GM04503 (cell line): ENCODE measurements around the gene DRAM1.
A peak's percentile ranks its signal among the peaks of the same experiment; 100 is the strongest.
"Not testable (repeated sequence)": the region's sequence is repeated elsewhere in the genome, so short reads cannot be mapped to it uniquely, and the experiment has no call there.

ENCODE experiments used
- DNase-seq: peaks from one replicate; pipeline ENCODE4 v3.0.0-alpha.2; 2012; ENCODE audit warnings: low read depth

The DRAM1 gene

GRCh38 chr12:101859664-101860607, 17.4 kb upstream of the DRAM1 start:
- DNase-seq = no peak

DNA sequence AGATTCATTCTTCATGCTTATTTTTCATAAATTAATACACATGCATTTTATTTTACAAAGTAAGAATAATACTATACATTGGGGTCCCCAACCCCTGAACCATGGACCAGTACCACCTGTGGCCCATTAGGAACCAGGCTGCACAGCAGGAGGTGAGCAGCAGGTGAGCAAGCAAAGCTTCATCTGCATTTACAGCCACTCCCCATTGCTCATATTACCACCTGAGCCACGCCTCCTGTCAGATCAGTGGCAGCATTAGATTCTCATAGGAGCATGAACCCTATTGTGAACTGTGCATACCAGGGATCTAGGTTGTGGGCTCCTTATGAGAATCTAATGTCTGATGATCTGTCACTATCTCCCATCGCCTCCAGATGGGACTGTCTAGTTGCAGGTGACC, 15.7 kb upstream of the DRAM1 start:
- not testable (repeated sequence) for DNase-seq

DNA sequence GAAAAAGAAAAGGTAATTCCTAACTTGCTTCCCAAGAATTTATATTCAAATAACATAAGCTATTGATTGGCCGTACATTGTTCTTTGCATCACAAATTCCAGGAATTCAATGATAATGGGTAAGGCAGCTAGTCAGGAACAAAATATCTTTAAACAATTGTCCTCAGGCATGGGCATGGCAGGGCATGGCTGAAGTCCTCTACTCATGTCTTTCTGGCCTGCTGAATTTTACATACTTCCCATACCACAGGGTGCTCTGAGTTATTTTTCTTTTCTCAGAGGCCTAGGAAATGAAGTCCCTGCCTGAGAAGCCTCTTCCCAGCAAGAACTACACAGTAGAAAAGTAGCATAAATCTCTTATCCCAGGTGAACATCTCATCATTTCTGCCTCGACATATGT, 15.1 kb upstream of the DRAM1 start:
- no peak for DNase-seq

DNA sequence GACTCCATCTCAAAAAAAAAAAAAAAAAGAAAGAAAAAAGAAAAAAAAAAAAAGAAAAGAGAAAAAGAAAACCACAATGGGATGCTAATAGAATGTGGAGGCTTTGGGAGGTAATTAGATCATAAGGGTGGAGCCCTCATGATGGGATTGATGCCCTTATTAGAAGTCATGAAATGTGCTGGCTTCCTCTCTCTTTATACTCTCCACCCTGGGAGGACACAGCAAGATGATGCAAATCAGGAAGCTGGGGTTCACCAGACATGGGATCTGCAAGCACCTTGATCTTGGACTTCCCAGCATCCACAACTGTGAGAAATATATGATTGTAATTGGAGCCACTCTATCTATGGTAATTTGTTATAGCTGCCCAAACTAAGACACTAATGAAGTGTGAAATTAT, 13.4 kb upstream of the DRAM1 start:
- DNase-seq = no peak

DNA sequence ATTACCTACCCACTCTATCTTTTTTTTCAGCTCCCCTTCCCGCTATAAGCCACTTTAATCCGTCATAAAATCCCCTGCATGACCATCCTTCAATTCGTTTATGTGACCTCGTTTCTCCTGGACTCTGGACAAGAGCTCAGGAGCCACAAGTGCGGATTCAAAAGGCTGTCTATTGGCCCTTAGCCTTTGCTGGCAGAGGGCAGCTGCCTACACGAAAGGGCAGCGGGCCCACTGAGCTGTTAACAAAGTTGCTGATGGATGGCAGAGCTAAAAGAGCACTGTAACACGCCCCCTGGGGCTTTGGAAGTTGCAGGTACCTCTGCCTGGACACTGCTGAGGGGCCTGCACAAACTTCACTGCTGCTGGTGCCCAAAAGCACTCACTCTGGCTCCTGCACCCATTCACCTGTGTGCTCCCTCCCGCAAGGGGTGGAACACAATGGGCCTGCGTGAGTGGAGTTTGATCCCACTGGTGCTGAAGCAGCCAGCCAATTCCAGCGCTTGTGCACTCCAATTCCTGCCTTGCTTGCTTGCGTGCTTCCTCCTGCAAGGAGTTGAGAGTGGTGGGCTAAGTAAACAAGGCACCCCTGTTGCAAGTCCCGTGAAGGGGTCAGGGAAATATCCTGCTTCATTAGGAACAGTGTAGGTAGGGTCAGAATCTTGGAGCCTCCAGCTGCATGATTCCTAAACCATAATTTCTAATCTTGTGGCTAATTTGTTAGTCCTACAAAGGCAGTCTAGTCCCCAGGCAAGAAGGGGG, 10.6 kb upstream of the DRAM1 start:
- DNase-seq = no peak

- DNase-seq = not testable (repeated sequence)
These were observed 9.8 kb upstream of the DRAM1 start for GRCh38 chr12:101867619-101868018.

DNA sequence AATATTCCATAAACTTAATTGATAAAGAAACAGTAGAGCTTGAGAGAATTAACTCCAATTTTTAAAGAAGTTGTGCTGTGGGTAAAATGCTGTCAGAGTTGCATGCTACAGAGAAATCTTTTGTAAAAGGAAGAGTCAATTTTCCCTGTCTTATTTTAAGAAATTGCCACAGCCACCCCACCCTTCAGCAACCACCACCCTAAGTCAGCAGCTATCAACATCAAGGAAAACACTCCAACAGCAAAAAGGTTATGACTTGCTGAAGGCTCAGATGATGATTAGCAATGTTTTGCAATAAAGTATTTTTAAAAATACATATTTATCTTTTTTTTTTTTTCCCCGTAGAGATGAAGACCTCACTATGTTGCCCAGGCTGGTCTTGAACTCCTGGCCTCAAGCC, 6.5 kb upstream of the DRAM1 start:
- DNase-seq = no peak

GRCh38 chr12:101875162-101875561, 2.2 kb upstream of the DRAM1 start:
- no peak for DNase-seq

DNA sequence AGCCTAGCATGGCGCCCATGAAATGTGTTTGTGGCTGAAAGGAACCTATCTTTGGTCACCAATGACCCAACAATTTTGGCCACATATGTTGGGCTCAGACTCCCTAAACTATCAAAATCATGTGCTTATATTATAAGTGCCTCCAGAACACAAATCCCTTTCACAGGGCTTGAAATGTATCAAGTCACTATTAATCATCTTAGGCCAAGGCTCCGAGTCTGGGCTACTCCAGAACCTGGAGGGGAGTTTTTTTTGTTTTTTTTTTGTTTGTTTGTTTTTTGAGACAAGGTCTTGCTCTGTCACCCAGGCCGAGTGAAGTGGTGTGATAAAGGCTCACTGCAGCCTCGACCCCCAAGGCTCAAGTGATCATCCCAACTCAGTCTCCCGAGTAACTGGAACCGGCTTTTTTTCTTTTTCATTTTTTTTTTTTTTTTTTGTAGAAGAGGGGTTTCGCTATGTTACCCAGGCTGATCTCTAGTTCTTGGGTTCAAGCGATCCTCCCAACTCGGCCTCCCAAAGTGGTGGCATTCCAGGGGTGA, 989 bp upstream of the DRAM1 start:
- DNase-seq = no peak

DNA sequence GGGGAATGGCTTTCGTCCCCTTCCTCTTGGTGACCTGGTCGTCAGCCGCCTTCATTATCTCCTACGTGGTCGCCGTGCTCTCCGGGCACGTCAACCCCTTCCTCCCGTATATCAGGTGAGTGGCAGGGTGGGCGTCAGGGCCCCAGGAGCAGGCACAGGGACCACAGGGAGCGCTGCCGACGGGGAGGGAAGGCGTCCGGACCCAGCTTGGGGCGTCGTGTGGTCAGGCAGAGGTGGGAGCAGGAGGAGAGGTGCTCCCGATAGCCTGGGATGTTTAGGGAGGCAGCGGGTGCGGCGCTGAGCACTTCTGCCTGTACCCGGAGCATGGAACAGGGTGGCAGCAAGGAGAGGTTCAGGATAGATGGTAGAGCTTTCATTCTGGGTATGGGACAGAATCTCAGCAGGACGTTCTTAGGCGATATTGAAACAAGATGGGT, 444 bp downstream of the DRAM1 start:
- DNase-seq = no peak

DNA sequence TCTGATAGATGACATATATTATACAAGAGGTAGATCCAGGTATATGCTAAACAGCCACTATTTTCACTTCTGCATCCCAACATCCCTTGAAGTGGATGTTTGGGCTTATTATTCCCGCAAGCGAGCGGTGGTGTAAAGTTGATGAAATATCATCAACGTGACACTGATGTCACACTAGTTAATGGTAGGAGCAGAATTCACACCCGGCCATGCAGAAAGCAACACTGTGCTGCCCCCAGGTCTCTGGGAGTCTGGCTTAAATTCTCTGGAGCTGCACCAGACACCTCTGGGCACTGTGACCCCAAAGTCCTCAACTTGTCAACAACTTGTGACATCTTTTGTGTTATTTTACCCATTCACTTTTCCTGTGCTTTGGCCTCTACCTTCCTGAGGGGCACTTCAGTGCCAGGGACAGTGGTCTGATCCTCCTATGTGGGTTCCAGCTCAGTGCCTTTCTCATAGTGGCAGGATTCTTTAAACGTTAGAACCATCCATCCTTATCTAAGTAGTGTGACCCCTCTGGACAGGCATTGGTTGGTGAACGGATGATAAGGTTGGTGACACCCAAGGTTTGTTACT, 952 bp downstream of the DRAM1 start:
- DNase-seq = no peak

DNA sequence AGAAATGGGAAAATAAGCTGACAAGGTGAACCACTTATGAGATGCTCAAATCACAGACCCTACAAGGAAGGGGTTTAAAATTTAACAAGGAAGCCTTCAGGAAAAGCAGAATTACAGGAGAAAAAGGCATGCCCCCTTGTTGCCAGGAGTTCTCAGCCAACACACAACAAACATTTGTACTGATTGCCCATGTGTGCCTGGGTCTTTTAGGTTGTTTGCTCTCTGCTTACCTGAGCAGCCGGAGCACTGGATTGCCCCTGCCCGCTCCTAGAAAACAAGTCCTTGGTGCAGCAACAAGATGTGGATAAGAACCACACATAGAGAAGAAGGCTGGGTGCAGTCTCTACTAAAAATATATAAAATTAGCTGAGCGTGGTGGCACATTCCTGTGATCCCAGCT, 3.4 kb downstream of the DRAM1 start:
- no peak for DNase-seq

- no peak for DNase-seq
These were observed 3.8 kb downstream of the DRAM1 start for GRCh38 chr12:101881228-101881627.

GRCh38 chr12:101884174-101884573, 6.8 kb downstream of the DRAM1 start:
- DNase-seq = no peak

DNA sequence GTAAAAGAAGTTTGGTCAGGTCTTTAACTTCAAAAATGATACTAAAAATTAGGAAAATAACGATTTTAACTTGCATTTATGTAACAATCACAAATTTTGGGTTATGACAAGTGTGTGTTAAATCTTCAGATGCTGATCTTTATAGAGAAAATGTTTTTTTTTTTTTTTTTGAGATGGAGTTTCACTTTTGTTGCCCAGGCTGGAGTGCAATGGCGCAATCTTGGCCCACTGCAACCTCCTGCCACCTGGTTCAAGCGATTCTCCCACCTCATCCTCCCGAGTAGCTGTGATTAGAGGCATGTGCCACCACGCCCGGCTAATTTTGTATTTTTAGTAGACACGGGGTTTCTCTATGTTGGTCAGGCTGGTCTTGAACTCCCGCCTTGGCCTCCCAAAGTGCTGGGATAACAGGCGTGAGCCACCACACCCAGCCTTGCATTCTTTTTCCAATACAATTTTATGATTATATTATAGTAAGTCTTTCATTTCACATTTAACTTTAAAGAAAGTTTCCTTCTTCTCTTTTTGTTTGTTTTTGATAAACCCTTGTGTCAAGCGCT, 7.5 kb downstream of the DRAM1 start:
- not testable (repeated sequence) for DNase-seq

DNA sequence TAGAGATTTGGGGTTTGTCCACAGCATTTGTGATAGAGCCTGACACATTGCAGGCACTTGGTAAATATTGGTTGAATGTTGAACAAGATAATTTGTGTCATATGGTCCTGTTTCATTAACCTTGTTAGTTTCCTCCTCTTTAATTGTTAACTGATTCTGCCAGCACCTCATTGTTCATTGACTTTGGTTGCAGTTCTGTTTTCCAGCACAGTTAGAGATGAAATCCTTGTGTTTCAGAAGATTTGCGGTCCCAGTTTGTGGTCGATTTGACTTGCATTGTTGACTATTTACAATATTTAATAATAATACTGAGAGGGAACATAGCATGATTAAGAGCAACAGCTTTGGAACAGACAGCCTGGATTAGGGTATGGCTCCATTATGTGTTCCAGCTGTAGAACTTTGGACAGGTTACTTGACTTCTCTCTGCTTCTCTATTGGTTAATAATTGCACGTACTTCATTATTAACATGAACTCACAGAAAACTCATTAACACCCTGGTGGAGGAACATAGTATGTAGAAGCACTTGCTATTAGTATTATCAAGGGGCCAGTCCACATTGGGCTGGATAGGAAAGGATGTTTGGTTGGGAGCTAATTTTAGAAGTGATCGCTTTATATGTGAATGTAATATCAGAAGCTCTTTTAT, 8.7 kb downstream of the DRAM1 start:
- DNase-seq = no peak

DNA sequence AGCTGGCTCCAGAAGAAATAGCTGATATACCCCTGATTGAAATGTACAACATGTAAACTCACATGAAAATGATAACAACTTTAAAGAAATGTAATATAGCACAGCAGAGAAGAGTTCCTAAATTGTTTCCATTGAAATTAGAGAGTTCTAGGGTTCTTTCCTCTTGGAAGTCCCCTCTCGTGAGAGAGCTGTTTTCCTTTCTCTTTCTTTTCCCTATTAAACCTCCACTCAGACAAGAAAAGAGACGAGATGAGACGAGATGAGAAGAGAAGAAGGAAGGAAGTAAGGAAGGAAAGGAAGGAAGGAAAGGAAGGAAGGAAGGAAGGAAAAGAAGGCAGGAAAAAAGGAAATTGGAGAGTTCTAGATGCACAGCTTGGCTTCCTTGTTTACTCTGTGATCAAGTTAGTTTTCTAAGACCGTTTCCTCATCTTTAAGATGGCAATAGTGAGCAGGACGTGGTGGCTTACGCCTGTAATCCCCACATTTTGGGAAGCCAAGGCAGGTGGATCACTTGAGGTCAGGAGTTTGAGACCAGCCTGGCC, 11.9 kb downstream of the DRAM1 start:
- DNase-seq = no peak

DNA sequence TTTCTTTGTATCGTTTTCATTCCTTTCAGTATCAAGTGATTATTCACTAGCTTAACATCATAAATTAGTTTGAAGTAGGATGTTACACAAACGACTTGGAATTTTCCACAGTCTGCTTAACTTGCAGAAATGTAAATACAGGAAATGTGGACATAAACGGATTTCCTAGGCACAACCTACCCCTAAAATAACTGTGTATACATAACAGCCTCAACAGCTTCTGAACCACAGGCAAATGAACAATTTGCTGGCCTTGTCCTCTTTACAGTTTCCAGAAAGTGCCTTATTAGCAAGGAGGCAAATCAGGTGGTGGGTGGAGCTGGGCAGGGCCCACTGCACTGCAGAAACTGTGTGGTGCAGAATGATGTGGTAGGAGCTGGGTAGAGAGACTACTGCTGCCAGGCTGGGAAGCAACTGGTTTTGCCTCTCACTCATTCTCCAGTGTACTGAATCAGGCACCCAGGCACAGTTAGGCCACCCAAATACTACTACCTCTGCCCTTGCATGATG, 14.1 kb downstream of the DRAM1 start:
- peak; percentile 84 for DNase-seq

- DNase-seq = no peak
These were observed 15.4 kb downstream of the DRAM1 start for GRCh38 chr12:101892794-101893193.

DNA sequence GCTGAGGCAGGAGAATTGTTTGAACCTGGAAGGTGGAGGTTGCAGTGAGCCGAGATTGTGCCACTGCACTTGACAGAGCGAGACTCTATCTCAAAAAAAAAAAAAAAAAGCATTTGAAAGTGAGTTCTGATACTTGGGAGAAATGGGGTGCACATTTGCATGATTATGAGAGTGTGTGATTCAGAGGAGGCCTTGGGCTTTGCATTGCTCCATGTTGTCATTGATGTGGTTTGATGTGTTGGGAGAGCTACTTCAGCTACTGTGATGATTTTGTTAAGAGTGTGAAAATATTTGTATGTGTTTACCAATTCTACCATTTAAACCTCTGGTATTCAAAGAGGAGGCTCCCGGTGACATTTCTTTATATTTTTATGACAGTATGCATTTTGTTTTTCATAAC, 24.4 kb downstream of the DRAM1 start:
- no peak for DNase-seq

GRCh38 chr12:101902641-101903040, 25.3 kb downstream of the DRAM1 start:
- no peak for DNase-seq
